ENCODE results near the gene TRPV3. TPM values are rescaled to one million over a fixed set of nuclear protein-coding genes. Genes with fewer than 3 reads are reported as not detected.

TRPV3 gene
- total and polyA plus RNA-seq, 2 of the 13 experiments (the other 11 are each of a cell fraction or from before 2014, with no cell fraction given), result 0.90 to 1.0 TPM

DNA sequence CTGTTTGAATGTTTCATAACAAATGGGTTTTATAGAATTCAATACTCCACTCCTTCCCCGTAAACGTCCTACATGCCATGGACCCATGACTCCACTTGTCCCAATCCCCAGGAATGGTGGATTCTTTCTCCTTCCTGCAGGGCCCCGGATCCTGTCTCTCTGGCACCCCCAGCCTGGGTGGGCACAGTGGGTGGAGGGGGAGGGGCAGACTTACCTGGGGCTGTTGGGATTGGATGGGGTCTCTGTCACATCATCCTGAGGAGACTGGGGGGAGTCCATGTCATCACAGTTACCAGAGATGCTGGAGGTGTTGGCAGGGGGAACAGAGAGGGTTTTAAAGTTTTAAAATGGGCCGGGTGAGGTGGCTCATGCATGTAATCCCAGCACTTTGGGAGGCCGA is 13.2 kb downstream of the TRPV3 start (continued):
- no peak for TF ChIP-seq ZNF326 (CRISPR knock-in tag; IDR thresholded peaks at IDR 0.05; ENCODE audit: borderline replicate concordance)

DNA sequence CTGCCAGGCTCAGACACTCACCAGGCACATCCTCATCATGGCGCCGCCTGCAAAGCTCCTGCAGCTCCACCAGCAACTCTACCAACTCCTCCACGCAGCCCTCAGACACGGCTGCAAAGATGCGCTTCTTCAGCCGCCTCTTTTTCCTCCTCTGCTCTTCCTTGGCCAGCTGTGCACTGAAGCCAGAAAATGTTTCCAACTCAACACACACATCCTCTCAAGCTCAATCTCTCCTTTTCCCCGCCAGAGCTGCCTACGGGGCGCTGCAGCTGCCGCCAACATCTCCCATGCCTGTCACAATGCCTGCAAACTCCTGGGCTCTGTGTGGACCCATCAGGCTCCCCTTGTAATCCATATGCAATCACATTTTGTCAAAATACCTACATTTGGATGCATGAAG is 14.2 kb downstream of the TRPV3 start:
- no peak for TF ChIP-seq CBX2 (IDR thresholded peaks at IDR 0.05; ENCODE audit: low read depth, low read length)
- no peak for TF ChIP-seq CBX2 (CRISPR knock-in tag; IDR thresholded peaks at IDR 0.05; ENCODE audit: low read depth)
- TF ChIP-seq, protein P1, sequence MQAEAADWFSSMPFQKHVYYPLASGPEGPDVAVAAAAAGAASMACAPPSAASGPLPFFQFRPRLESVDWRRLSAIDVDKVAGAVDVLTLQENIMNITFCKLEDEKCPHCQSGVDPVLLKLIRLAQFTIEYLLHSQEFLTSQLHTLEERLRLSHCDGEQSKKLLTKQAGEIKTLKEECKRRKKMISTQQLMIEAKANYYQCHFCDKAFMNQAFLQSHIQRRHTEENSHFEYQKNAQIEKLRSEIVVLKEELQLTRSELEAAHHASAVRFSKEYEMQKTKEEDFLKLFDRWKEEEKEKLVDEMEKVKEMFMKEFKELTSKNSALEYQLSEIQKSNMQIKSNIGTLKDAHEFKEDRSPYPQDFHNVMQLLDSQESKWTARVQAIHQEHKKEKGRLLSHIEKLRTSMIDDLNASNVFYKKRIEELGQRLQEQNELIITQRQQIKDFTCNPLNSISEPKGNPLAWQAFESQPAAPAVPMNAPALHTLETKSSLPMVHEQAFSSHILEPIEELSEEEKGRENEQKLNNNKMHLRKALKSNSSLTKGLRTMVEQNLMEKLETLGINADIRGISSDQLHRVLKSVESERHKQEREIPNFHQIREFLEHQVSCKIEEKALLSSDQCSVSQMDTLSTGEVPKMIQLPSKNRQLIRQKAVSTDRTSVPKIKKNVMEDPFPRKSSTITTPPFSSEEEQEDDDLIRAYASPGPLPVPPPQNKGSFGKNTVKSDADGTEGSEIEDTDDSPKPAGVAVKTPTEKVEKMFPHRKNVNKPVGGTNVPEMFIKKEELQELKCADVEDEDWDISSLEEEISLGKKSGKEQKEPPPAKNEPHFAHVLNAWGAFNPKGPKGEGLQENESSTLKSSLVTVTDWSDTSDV (CRISPR knock-in tag; IDR thresholded peaks at IDR 0.05), result no peak
- TF ChIP-seq HDAC2 (CRISPR knock-in tag; IDR thresholded peaks at IDR 0.05), result no peak
- no peak for TF ChIP-seq NFKB2 (CRISPR knock-in tag; IDR thresholded peaks at IDR 0.05; ENCODE audit: borderline replicate concordance)
- BruUV-seq (replicated peaks), result no TSS peak

More for the DNA sequence above, 14.2 kb downstream of the TRPV3 start:
- ChIA-PET POLR2A (no interaction called here), CTCF (ENCODE audit: low intra/inter-chr PET ratio, low total read pairs) (no interaction called here)
- no peaks in the 10 kb centered on the region; a peak in 1 of 5 replicates for H3K27me3 ChIP-seq (ENCODE audit: control insufficient read depth in 1 of 2, insufficient read depth in 2 of 2, low read length in 2 of 2)
- H4K20me1 ChIP-seq (ENCODE audit: insufficient read depth, low read length), result no peaks in the 10 kb centered on the region
- WGBS (ENCODE audit: low lambda C conversion rate), result 76% methylated on average over 10 of the region's 10 CpGs
- H3K4me3 ChIP-seq (replicated peaks in 1 of 3; ENCODE audit: insufficient read depth in 1 of 3, low read depth in 2 of 3, low read length in 3 of 3), result no peak overlapping the region
- peaks cover 47% of the 10 kb centered on the region for H3K4me1 ChIP-seq (ENCODE audit: insufficient read depth, low read length)
- DNase-seq (ENCODE audit: low spot score) (no peak), ATAC-seq (no peak), FAIRE-seq (no peak)
- no peaks in the 10 kb centered on the region for H3K79me2 ChIP-seq (ENCODE audit: insufficient read depth, low read length)
- no peak overlapping the region for H3K27ac ChIP-seq (ENCODE audit: extremely low read length, insufficient read depth, low read length)
- no peak overlapping the region for H3K4me2 ChIP-seq (ENCODE audit: low read depth, low read length)
- no peaks in the 10 kb centered on the region for H3K9me3 ChIP-seq (ENCODE audit: low read length)
- intact Hi-C loops (cut with micrococcal nuclease; ENCODE audit: unreplicated experiment), result no loop called here
- H3K9ac ChIP-seq (ENCODE audit: insufficient read depth, low read depth, low read length), result no peak overlapping the region
- H3K36me3 ChIP-seq (replicated peaks in 1 of 2; ENCODE audit: control insufficient read depth in 1 of 2, insufficient read depth in 2 of 2, low read length in 2 of 2), result no peaks in the 10 kb centered on the region
- no peak overlapping the region for H2AFZ ChIP-seq (ENCODE audit: low read length)
- in situ Hi-C loops (cut with HindIII; ENCODE audit: extremely low pct_ligation_motif_present, low pct_unique_long_range_greater_than_20kb), result no loop called here
